Thoracic aorta (tissue), 2 donors: ENCODE data around the gene CLSTN1. TPM values are rescaled to one million over a fixed set of nuclear protein-coding genes. Genes with fewer than 3 reads are reported as not detected.

Experiments used
- ATAC-seq: fragments of 150-250 bp; one replicate; pipeline ENCODE4 v1.8.0; 2017; ENCODE audit warnings: low read depth; ENCODE audit not compliant: insufficient number of reproducible peaks, low FRiP score
- DNase-seq: peaks from one replicate; pipeline ENCODE4 v3.0.0-alpha.2; 2020; ENCODE audit warnings: low spot score
- H3K27ac ChIP-seq, 2 donors: fragments of 200-600 bp; sonication (generic); 1 replicate in 1 of 2; 2 replicates in 1 of 2; pipeline ENCODE4 v1.5.1; 2016; ENCODE audit warnings: mild to moderate bottlenecking in 2 of 2, moderate library complexity in 2 of 2
- H3K27me3 ChIP-seq: fragments of 200-600 bp; sonication (generic); replicated peaks from 2 replicates; pipeline ENCODE4 v1.6.0; 2016; ENCODE audit warnings: mild to moderate bottlenecking; ENCODE audit not compliant: insufficient read depth
- H3K36me3 ChIP-seq: fragments of 200-600 bp; sonication (generic); one replicate; pipeline ENCODE4 v1.5.1; 2016
- H3K4me1 ChIP-seq, 2 donors: fragments of 200-600 bp; sonication (generic); 1 replicate in 1 of 2; 2 replicates in 1 of 2; pipeline versions ENCODE4 v1.5.1 to v1.6.0; 2016; ENCODE audit warnings: low read depth in 2 of 2, mild to moderate bottlenecking in 1 of 2; ENCODE audit not compliant: control insufficient read depth in 1 of 2
- H3K4me3 ChIP-seq: fragments of 200-600 bp; sonication (generic); 2 replicates; pipeline ENCODE4 v1.5.1; 2016; ENCODE audit warnings: mild to moderate bottlenecking
- H3K9me3 ChIP-seq: fragments of 200-600 bp; sonication (generic); 2 replicates; pipeline ENCODE4 v1.5.1; 2016
- CTCF ChIP-seq: fragments of 200-600 bp; sonication (generic); IDR thresholded peaks from one replicate; pipeline ENCODE4 v1.5.1; 2019; ENCODE audit warnings: antibody characterized with exemption
- total RNA-seq, 2 donors: library from RNA; depleted of rRNA; stranded (reverse); fragments of >200 nt; gene quantifications; one replicate each; pipeline versions ENCODE4 v1.1.0 to v1.2.3, GENCODE V29; 2016

CLSTN1 gene
- total RNA-seq, 2 donors from 2014 or later = 78.6 to 81.9 TPM

DNA sequence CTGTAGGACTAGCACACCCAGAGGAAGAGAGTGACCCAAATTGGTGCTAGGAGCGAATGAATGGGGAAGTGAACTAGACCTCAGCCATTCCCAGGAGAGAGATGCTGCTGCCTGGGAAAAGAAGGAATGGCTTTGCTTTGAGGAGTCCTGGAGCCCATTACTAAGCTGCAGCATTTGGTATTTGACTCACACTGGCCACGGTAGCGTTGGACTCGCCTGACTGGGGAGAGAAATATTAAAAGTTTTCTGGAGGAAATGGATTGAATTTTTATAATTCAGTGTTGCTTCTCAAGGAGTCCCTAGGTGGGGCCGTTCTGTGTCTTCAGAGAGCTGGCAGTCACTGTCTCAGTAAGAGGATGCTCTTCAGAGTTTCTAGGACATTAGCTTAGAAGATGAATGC lies 132.1 kb downstream of the CLSTN1 start:
- DNase-seq (no peak), ATAC-seq (no peak)
- no peaks in the 10 kb centered on the region for H3K27me3 ChIP-seq
- H3K9me3 ChIP-seq = no peaks in the 10 kb centered on the region
- H3K27ac ChIP-seq = no peak overlapping the region
- no peak overlapping the region for H3K4me3 ChIP-seq
- no peaks in the 10 kb centered on the region for H3K36me3 ChIP-seq
- no peak for TF ChIP-seq CTCF
- peaks cover 14 to 36% of the 10 kb centered on the region in 2 donors for H3K4me1 ChIP-seq

DNA sequence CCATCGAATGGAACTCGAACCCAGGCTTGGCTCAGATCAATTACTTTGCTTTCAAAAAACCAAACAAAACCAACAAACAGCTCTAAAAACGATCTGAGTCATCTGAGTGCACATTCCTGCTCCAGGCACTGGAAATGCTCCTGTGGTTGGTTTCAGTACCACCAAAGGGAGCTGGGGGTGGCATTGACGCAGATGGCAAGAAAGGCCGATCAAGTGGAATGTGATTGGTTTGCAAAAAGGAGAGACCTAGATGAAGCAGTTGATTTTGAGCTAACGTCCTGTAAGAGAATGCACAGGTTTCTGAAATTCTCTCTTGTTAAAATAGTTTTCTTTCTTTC lies 132.7 kb downstream of the CLSTN1 start:
- no peak for ATAC-seq
- no peaks in the 10 kb centered on the region for H3K36me3 ChIP-seq
- H3K27me3 ChIP-seq = no peaks in the 10 kb centered on the region
- DNase-seq = no peak
- TF ChIP-seq CTCF = no peak
- H3K4me3 ChIP-seq = no peak overlapping the region
- no peak overlapping the region for H3K27ac ChIP-seq
- H3K4me1 ChIP-seq = peaks cover 14 to 37% of the 10 kb centered on the region in 2 donors
- no peaks in the 10 kb centered on the region for H3K9me3 ChIP-seq

DNA sequence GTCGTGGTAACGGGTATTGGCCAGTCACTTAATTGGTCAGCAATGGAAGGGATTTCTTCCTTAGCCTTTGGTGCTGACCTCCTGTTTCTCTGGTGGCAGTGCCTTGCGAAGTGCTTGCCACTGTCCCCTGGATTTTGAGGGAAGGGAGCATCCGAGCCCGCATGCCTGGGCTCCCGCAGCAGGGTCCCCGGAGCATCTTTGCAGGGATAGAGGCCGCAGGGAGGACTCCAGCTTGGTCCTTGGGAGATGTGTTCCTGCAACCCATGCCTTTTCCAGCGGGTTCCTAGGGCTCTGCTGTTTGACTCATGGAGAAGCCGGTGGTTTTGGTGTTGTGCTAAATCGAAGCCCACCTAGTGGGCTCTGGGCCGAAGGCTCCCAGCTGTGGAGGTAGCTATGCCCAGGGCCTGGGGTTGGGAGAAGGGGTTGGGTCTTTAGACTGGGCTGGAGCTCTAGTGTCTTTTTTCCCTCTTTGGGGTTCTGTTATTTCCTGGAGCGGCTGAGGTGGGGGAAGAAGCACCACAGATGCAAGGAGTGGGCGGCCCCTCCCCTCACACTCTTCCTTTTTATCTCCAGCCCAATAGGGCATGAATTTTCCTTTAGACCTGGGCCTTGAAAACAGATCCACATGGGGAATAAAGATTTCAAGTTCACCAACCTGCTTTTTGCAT lies 133.2 kb downstream of the CLSTN1 start:
- no peak for TF ChIP-seq CTCF
- Histone ChIP-seq H3K4me3 (peak overlapping the region; percentile 80), H3K36me3 (no peaks in the 10 kb centered on the region), H3K27ac (peak overlapping the region; percentile 66 to 67), H3K27me3 (no peaks in the 10 kb centered on the region), H3K9me3 (no peaks in the 10 kb centered on the region), H3K4me1 (peaks cover 14 to 37% of the 10 kb centered on the region in 2 donors)
- no peak for ATAC-seq
- no peak for DNase-seq

GRCh38 chr1:9689971-9690381 lies 133.8 kb downstream of the CLSTN1 start:
- no peak for TF ChIP-seq CTCF
- H3K9me3 ChIP-seq = no peaks in the 10 kb centered on the region
- no peaks in the 10 kb centered on the region for H3K36me3 ChIP-seq
- DNase-seq (no peak), ATAC-seq (no peak)
- peaks cover 14 to 37% of the 10 kb centered on the region in 2 donors for H3K4me1 ChIP-seq
- H3K4me3 ChIP-seq = peak overlapping the region; percentile 80
- H3K27me3 ChIP-seq = no peaks in the 10 kb centered on the region
- H3K27ac ChIP-seq = peak overlapping the region; percentile 66 to 67

DNA sequence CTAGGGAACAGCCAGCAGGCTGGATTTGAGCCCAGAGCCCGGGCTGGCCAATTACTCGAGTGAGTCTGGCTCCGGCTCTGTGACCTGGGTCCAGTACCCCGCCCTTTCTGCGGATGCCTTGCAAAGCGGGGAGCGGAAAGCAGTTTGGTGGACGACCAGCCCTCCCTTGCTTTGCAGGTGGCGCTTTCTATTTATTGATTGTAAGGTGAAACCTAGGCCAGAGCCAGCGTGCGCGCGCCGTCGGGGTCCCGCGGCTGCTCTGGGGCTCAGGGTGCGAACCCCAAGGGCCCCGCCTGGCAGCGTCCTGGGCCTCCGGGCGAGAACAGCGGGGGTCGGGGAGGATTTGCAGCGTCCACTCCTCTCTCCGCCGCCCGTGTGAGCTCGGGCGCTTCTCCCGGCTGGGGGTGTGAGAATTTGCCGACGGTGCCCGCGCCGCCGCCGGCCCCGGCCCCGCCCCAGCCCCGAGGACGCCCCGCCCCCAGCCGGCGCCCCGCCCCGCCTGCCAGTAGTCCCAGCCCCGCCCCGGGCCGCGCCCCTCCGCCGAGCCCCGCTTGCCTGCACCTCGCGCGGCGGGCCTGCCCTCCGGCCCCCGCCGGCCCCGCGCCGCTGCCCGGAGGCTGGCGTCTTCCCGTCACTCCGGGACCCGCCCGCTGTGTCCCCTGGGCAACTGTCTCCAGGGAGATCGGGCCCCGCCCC lies 134.6 kb downstream of the CLSTN1 start:
- ATAC-seq (peak; percentile 71), DNase-seq (peak; percentile 37)
- Histone ChIP-seq H3K9me3 (no peaks in the 10 kb centered on the region), H3K4me1 (peaks cover 14 to 37% of the 10 kb centered on the region in 2 donors), H3K27me3 (no peaks in the 10 kb centered on the region), H3K27ac (peak overlapping the region in 1 of 2 donors; percentile 66), H3K4me3 (peak overlapping the region; percentile 80), H3K36me3 (no peaks in the 10 kb centered on the region)
- TF ChIP-seq CTCF = no peak
